Esophagus squamous epithelium (tissue), 5 donors: ENCODE results near the gene DTX4. TPM values are rescaled to one million over a fixed set of nuclear protein-coding genes. Genes with fewer than 3 reads are reported as not detected.

Experiments
- DNase-seq: peaks from one replicate; lab custom pipeline; 2025; lab: John Stamatoyannopoulos, UW
- H3K27ac ChIP-seq, 4 donors: fragments of 200-600 bp; sonication (generic); one replicate each; pipeline ENCODE4 v1.5.1; 2016 to 2019; ENCODE audit warnings: mild to moderate bottlenecking in 1 of 4
- H3K27me3 ChIP-seq, 4 donors: fragments of 200-600 bp; sonication (generic); 1 replicate in 3 of 4; 2 replicates in 1 of 4; pipeline versions ENCODE4 v1.5.1 to v1.6.0; 2017 to 2021; ENCODE audit warnings: antibody characterized with exemption in 1 of 4
- H3K36me3 ChIP-seq, 3 donors: fragments of 200-600 bp; sonication (generic); one replicate each; pipeline ENCODE4 v1.5.1; 2016 to 2019
- H3K4me1 ChIP-seq, 3 donors: fragments of 200-600 bp; sonication (generic); one replicate each; pipeline ENCODE4 v1.5.1; 2017 to 2019
- H3K4me3 ChIP-seq, 4 donors: fragments of 200-600 bp; sonication (generic); 1 replicate in 3 of 4; 2 replicates in 1 of 4; pipeline ENCODE4 v1.5.1; 2016 to 2019; ENCODE audit warnings: mild to moderate bottlenecking in 2 of 4, moderate library complexity in 1 of 4
- H3K9me3 ChIP-seq, 3 donors: fragments of 200-600 bp; sonication (generic); one replicate each; pipeline ENCODE4 v1.5.1; 2016 to 2019
- CTCF ChIP-seq, 6 experiments: fragments of 450-650 bp in 4 of 6; fragments of 200-600 bp in 2 of 6; sonication (generic) in 2 of 6; IDR thresholded peaks; one replicate each; pipeline ENCODE4 v1.5.1; 2016 to 2019; ENCODE audit warnings: antibody characterized with exemption in 6 of 6, mild to moderate bottlenecking in 4 of 6, moderate library complexity in 4 of 6
- POLR2A ChIP-seq, 4 donors: fragments of 450-650 bp; IDR thresholded peaks; one replicate each; pipeline ENCODE4 v1.6.1; 2017; ENCODE audit warnings: antibody characterized with exemption in 4 of 4, mild to moderate bottlenecking in 4 of 4, moderate library complexity in 3 of 4
- WGBS, 2 donors: methylation state at CpG; one replicate each; pipeline ENCODE4 v1.1.5; 2018; 5-methylcytosine and 5-hydroxymethylcytosine counted together
- intact Hi-C: fragments of 100-400 bp; cut with DNase I; formaldehyde crosslinking; loops from one replicate; pipeline ENCODE4 v1.15.0; 2022
- total RNA-seq, 4 donors: library from RNA; depleted of rRNA; stranded (reverse); fragments of >200 nt; gene quantifications; one replicate each; pipeline ENCODE4 v1.1.0, GENCODE V29; 2016
- donor health status: DM: yes; HTN: yes; CAD: no.

The DTX4 gene
- total RNA-seq, 4 donors from 2014 or later: 2.4 to 8.4 (median 4.6) TPM

- 0 to 1% methylated on average over 22 to 30 of the region's 39 CpGs for WGBS, 2 donors
- Histone ChIP-seq H3K4me3 (peak overlapping the region; percentile 36 to 81 (median 64)), H3K4me1 (peaks cover 7 to 46% (median 18%) of the 10 kb centered on the region in 3 donors), H3K27ac (peak overlapping the region; percentile 94 to 99 (median 96)), H3K36me3 (peaks cover 0 to 19% (median 3%) of the 10 kb centered on the region in 3 donors), H3K27me3 (no peaks in the 10 kb centered on the region), H3K9me3 (no peaks in the 10 kb centered on the region)
- intact Hi-C loops: no loop called here
- DNase-seq: no peak
- TF ChIP-seq POLR2A (IDR thresholded peaks at IDR 0.05) (peak in 1 of 4 donors; percentile 41), CTCF (IDR thresholded peaks at IDR 0.05) (peak in 2 of 6 experiments; percentile 10 to 29)
Measured at GRCh38 chr11:59144579-59145345, 27.2 kb upstream of the DTX4 start.

GRCh38 chr11:59145534-59145933 is 26.4 kb upstream of the DTX4 start:
- intact Hi-C loops: no loop called here
- Histone ChIP-seq H3K27ac (peak overlapping the region; percentile 94 to 99 (median 96)), H3K36me3 (peaks cover 0 to 24% (median 3%) of the 10 kb centered on the region in 3 donors), H3K27me3 (no peaks in the 10 kb centered on the region), H3K9me3 (no peaks in the 10 kb centered on the region), H3K4me1 (peaks cover 7 to 46% (median 18%) of the 10 kb centered on the region in 3 donors), H3K4me3 (peak overlapping the region in 3 of 4 donors; percentile 51 to 81 (median 77))
- DNase-seq: no peak
- TF ChIP-seq CTCF (IDR thresholded peaks at IDR 0.05): no peak
- no peak for TF ChIP-seq POLR2A (IDR thresholded peaks at IDR 0.05)
- WGBS, 2 donors: 28 to 30% methylated on average over 4 of the region's 4 CpGs

- WGBS, 2 donors: 82 to 100% methylated on average over 1 of the region's 1 CpG
- intact Hi-C loops: loop anchor here (10.0 kb wide), 1 partner anchor 53 kb away; no protein-coding TSS in a partner anchor
- peaks cover 0 to 50% (median 3%) of the 10 kb centered on the region in 3 donors for H3K36me3 ChIP-seq
- no peak overlapping the region for H3K4me3 ChIP-seq
- H3K27ac ChIP-seq: no peak overlapping the region
- H3K9me3 ChIP-seq: no peaks in the 10 kb centered on the region
- DNase-seq: no peak
- TF ChIP-seq POLR2A (IDR thresholded peaks at IDR 0.05): no peak
- TF ChIP-seq CTCF (IDR thresholded peaks at IDR 0.05): no peak
- no peaks in the 10 kb centered on the region for H3K4me1 ChIP-seq
- H3K27me3 ChIP-seq: no peaks in the 10 kb centered on the region
Measured at GRCh38 chr11:59151761-59152160, 20.2 kb upstream of the DTX4 start.

GRCh38 chr11:59152312-59152951 is 19.5 kb upstream of the DTX4 start:
- H3K27me3 ChIP-seq: no peaks in the 10 kb centered on the region
- H3K4me3 ChIP-seq: no peak overlapping the region
- no peak for TF ChIP-seq CTCF (IDR thresholded peaks at IDR 0.05)
- TF ChIP-seq POLR2A (IDR thresholded peaks at IDR 0.05): no peak
- no peaks in the 10 kb centered on the region for H3K9me3 ChIP-seq
- peaks cover 0 to 46% (median 3%) of the 10 kb centered on the region in 3 donors for H3K36me3 ChIP-seq
- intact Hi-C loops: loop anchor here (10.0 kb wide), 1 partner anchor 52 kb away; no protein-coding TSS in a partner anchor
- H3K4me1 ChIP-seq: no peaks in the 10 kb centered on the region
- WGBS, 2 donors: 65 to 86% methylated on average over 8 of the region's 8 CpGs
- no peak for DNase-seq
- H3K27ac ChIP-seq: no peak overlapping the region

- DNase-seq: no peak
- no peak overlapping the region for H3K4me3 ChIP-seq
- H3K36me3 ChIP-seq: peaks cover 0 to 35% (median 0%) of the 10 kb centered on the region in 3 donors
- WGBS, 2 donors: 82 to 83% methylated on average over 4 to 5 of the region's 5 CpGs
- no peaks in the 10 kb centered on the region for H3K9me3 ChIP-seq
- H3K4me1 ChIP-seq: peaks cover 0 to 5% (median 0%) of the 10 kb centered on the region in 3 donors
- no peak overlapping the region for H3K27ac ChIP-seq
- TF ChIP-seq CTCF (IDR thresholded peaks at IDR 0.05) (no peak), POLR2A (IDR thresholded peaks at IDR 0.05) (no peak)
- no peaks in the 10 kb centered on the region for H3K27me3 ChIP-seq
- intact Hi-C loops: loop anchor here (10.0 kb wide), 1 partner anchor 50 kb away; no protein-coding TSS in a partner anchor
Measured at GRCh38 chr11:59154610-59155009, 17.3 kb upstream of the DTX4 start.
